Right hindlimb (tissue), 1 donor: ENCODE data around the gene USP4.
"Not testable (repeated sequence)": the region's sequence is repeated elsewhere in the genome, so short reads cannot be mapped to it uniquely, and the experiment has no call there.

Experiments used
- DNase-seq: peaks from one replicate; pipeline ENCODE4 v3.0.0-alpha.2; 2018

USP4 gene

DNA sequence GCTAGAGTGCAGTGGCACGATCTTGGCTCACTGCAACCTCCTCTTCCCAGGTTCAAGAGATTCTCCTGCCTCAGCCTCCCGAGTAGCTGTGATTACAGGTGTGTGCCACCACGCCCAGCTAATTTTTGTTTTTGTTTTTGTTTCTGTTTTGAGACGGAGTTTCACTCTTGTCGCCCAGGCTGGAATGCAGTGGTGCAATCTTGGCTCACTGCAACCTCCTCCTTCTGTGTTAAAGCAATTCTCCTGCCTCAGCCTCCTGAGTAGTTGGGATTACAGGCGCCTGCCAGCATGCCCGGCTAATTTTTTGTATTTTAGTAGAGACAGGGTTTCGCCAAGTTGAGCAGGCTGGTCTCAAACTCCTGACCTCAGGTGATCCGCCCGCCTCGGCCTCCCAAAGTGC lies 99.8 kb downstream of the USP4 start:
- DNase-seq, result not testable (repeated sequence)

DNA sequence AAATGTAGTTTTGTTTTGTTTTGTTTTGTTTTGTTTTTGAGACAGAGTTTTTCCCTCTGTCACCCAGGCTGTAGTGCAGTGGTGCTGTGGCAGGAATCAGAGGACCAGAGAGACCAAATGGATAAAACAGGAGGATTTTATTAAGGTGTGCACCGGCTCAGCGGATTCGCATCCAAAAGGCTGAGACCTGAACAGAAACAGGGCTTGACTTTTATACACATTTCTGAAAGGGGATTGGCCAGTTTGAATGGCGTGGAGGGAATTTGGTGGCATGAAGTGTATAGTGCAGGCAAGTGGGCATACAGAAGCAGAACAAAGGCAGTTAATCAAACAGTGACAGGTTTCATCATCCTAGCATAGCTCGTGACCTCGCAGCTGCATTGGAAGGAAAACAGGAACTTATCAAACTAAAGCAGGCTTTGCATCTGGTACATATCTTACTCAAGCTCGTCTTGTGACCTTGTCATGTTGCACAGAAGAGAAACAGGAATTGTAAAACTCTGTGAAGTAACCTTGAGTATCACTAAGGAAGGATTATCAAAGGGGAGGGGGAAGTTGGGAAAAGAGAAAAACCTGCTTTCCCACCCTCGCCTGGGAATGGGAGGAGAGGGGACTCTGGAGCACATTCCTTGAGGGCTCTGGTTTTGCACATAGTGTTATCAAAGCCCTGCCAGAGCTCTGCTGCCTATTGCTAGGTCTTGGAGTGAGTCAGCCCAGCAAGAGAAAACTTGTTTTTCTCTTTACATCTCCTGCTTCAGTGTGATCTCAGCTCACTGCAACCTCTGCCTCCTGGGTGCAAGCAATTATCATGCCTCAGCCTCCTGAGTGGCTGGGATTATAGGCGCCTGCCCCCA lies 101.4 kb downstream of the USP4 start:
- no peak for DNase-seq

DNA sequence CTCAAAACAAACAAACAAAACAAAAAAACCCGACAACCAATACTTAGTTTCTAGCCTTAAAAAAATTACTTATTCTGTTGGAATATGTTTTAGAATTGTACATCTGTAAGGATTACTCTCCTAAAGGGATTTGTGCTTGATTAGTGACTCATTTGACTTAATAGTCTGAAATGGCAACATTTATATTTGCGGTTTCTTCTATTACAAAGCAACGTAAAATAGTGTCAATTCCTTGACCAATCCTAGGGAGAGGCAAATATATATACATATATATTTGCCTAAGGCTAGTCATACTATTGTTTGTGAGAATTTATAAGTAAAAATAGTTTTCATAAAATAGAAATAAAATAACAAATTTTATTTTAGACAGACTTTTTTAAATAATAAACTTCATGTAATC lies 102.5 kb downstream of the USP4 start:
- no peak for DNase-seq

DNA sequence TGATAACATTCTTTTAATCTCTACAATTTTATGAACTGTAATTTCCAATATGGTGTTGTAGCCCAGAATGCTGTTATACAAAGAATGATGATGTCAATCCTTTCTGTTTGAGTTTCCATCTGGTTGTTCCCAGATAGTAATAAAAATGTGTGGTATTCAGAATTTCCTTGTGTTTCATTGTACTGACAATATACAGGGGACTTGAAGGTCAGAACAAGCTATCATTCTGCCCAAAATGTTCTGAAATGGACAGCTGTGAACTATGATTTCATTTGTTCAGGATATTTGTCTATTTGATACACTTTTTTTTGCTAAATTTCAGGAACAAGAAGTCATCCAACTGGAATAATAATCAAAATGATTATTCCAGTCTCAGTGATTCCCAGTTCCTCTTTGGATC lies 103.6 kb downstream of the USP4 start:
- DNase-seq, result no peak

DNA sequence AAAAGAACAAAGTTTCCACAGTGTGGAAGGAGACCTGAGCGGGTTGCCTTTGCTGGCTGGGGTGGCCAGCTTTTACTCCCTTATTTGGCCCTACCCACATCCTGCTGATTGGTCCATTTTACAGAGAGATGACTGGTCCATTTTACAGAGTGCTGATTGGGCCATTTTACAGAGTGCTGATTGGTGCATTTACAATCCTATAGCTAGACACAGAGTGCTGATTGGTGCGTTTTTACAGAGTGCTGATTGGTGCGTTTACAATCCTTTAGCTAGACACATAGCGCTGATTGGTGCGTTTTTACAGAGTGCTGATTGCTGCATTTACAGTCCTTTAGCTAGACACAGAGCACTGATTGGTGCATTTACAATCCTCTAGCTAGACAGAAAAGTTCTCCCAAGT lies 111.0 kb downstream of the USP4 start:
- DNase-seq, result not testable (repeated sequence)
